Chondrocyte (in vitro differentiated cells): ENCODE results near the gene IGFBP7. TPM values are rescaled to one million over a fixed set of nuclear protein-coding genes. Genes with fewer than 3 reads are reported as not detected.

ENCODE experiments used
- DNase-seq: peaks from one replicate; pipeline ENCODE4 v3.0.0; 2021; ENCODE audit warnings: mixed read lengths, low spot score
- H3K27ac Mint-ChIP-seq: one replicate; pipeline ENCODE4 v1.8.0; 2021; ENCODE audit warnings: mild to moderate bottlenecking, moderate library complexity, mixed read lengths; ENCODE audit not compliant: unreplicated experiment
- H3K27me3 Mint-ChIP-seq: 2 replicates; pipeline ENCODE4 v1.8.0; 2021; ENCODE audit warnings: low read depth, mixed read lengths
- H3K36me3 Mint-ChIP-seq: 2 replicates; pipeline ENCODE4 v1.8.0; 2021; ENCODE audit warnings: low read depth, mixed read lengths
- H3K4me1 Mint-ChIP-seq: 2 replicates; pipeline ENCODE4 v1.8.0; 2021; ENCODE audit warnings: low read depth, mild to moderate bottlenecking, mixed read lengths
- H3K4me3 Mint-ChIP-seq: one replicate; pipeline ENCODE4 v1.8.0; 2021; ENCODE audit warnings: mild to moderate bottlenecking, moderate library complexity, mixed read lengths; ENCODE audit not compliant: unreplicated experiment
- H3K9me3 Mint-ChIP-seq: 2 replicates; pipeline ENCODE4 v1.8.0; 2021; ENCODE audit warnings: low read depth, mixed read lengths
- total RNA-seq: library from RNA; stranded (reverse); gene quantifications from 3 replicates; pipeline ENCODE4 v1.2.1, GENCODE V29; 2021
- TF ChIP-seq, protein P1 (sequence below): fragments of 200-600 bp; sonication (generic); IDR thresholded peaks from 2 replicates; pipeline ENCODE4 v1.5.0; 2021; ENCODE audit warnings: antibody characterized with exemption, mild to moderate bottlenecking, moderate library complexity

Gene IGFBP7
- total RNA-seq, 1 donor from 2014 or later: 5,125 TPM

DNA sequence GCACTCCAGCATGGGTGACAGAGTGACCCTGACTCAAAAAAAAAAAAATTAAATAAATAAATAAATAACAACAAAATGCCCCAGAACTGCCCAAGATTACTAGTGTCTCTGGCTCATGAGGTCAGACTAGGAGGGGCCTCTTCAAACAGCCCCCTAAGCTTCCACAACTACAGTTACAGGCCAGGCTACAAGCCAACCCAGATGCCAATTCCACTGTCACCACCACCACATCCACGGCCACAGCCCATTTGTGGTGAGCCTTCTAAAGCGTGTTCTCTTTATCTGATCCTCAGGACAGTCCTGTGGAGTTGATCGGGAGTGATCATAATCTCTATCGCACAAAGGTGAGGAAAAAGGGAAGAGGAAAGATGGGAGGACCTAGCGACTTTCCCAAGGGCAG lies 36.6 kb downstream of the IGFBP7 start:
- peaks cover 96% of the 10 kb centered on the region for H3K4me1 Mint-ChIP-seq
- peaks cover 56% of the 10 kb centered on the region for H3K36me3 Mint-ChIP-seq
- H3K4me3 Mint-ChIP-seq: no peak overlapping the region
- H3K27ac Mint-ChIP-seq: peak overlapping the region; percentile 94
- no peak for DNase-seq
- no peaks in the 10 kb centered on the region for H3K9me3 Mint-ChIP-seq
- TF ChIP-seq, protein P1, sequence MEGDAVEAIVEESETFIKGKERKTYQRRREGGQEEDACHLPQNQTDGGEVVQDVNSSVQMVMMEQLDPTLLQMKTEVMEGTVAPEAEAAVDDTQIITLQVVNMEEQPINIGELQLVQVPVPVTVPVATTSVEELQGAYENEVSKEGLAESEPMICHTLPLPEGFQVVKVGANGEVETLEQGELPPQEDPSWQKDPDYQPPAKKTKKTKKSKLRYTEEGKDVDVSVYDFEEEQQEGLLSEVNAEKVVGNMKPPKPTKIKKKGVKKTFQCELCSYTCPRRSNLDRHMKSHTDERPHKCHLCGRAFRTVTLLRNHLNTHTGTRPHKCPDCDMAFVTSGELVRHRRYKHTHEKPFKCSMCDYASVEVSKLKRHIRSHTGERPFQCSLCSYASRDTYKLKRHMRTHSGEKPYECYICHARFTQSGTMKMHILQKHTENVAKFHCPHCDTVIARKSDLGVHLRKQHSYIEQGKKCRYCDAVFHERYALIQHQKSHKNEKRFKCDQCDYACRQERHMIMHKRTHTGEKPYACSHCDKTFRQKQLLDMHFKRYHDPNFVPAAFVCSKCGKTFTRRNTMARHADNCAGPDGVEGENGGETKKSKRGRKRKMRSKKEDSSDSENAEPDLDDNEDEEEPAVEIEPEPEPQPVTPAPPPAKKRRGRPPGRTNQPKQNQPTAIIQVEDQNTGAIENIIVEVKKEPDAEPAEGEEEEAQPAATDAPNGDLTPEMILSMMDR: no peak
- no peaks in the 10 kb centered on the region for H3K27me3 Mint-ChIP-seq

DNA sequence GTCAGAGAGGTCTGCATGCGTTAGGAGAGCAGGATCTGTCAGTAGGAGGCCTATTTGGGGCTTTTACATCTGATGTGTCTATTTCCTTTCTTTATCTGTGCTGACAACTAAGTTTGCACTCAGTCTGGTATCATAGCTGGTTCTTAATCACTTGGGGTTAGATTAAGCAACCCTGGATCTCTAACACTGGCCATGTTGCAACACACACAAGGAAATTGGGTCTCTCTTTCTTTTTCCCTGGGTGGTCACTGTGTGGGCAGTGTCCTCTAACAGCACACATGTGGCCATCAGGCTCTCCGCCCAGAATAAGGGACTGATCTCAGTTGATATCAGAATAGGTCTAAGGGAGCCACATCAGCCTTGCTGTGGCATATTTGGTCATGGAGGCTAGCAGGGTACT lies 38.9 kb downstream of the IGFBP7 start:
- Mint-ChIP-seq H3K27ac (peak overlapping the region; percentile 91), H3K36me3 (peaks cover 56% of the 10 kb centered on the region), H3K27me3 (no peaks in the 10 kb centered on the region), H3K9me3 (no peaks in the 10 kb centered on the region), H3K4me3 (no peak overlapping the region), H3K4me1 (peaks cover 98% of the 10 kb centered on the region)
- TF ChIP-seq, protein P1: no peak
- DNase-seq: no peak

DNA sequence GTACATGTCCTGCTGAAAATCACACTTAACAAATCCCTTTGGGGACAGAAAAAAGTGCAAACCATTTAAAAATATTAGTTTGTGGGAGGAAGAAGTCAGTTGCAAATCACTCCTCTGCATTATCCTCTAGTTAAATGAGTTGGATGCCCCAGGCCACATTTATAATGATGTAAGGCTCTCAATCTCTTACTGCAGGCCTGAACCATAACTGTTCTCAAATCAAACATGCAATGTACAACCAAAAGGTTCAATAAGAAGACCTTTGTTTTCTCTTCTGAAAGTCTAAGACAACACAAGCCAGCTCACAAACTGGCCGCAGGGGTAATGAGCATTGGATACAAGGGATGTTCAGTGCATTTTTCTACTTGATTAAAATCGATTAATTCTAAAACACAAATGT lies 39.7 kb downstream of the IGFBP7 start:
- Mint-ChIP-seq H3K9me3 (no peaks in the 10 kb centered on the region), H3K36me3 (peaks cover 54% of the 10 kb centered on the region), H3K4me3 (no peak overlapping the region), H3K4me1 (peaks cover 98% of the 10 kb centered on the region), H3K27me3 (no peaks in the 10 kb centered on the region), H3K27ac (peak overlapping the region; percentile 91)
- no peak for DNase-seq
- TF ChIP-seq, protein P1: no peak

DNA sequence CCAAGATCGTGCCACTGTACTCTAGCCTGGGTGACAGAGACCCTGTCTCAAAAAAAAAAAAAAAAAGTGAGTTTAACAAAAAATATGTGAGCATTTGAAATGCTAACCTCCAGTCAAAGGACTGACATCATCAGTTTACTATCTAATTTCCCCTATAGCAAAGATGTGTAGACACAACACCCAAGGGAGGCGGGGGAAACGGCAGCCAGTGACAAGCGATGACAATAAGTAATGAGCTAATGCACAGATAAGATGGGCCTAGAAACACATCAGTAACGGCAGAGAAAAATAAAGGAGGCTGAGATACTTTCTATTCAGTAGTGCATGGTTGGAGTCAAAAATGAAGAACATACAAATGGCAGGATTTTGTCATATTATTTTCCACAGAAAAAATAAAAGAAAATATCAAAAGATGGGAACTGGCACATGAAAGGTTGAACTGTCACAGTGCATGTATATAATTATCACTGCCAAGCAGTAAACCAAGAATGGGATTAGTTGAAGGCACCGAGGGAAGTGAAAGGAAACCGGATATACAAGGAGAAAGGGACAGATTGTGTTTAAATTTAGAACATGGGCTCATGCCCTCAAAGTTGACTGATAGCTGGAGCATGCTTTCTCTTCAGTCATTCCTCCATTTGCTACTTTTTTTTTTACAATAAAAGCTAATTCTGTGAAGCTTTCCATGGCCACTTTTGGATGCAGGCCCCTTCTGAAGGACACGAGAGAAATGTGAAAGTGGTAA lies 41.8 kb downstream of the IGFBP7 start:
- H3K27me3 Mint-ChIP-seq: no peaks in the 10 kb centered on the region
- no peak for DNase-seq
- peaks cover 98% of the 10 kb centered on the region for H3K4me1 Mint-ChIP-seq
- H3K4me3 Mint-ChIP-seq: no peak overlapping the region
- H3K27ac Mint-ChIP-seq: peak overlapping the region; percentile 91
- H3K36me3 Mint-ChIP-seq: peaks cover 40% of the 10 kb centered on the region
- H3K9me3 Mint-ChIP-seq: no peaks in the 10 kb centered on the region
- TF ChIP-seq, protein P1: no peak

DNA sequence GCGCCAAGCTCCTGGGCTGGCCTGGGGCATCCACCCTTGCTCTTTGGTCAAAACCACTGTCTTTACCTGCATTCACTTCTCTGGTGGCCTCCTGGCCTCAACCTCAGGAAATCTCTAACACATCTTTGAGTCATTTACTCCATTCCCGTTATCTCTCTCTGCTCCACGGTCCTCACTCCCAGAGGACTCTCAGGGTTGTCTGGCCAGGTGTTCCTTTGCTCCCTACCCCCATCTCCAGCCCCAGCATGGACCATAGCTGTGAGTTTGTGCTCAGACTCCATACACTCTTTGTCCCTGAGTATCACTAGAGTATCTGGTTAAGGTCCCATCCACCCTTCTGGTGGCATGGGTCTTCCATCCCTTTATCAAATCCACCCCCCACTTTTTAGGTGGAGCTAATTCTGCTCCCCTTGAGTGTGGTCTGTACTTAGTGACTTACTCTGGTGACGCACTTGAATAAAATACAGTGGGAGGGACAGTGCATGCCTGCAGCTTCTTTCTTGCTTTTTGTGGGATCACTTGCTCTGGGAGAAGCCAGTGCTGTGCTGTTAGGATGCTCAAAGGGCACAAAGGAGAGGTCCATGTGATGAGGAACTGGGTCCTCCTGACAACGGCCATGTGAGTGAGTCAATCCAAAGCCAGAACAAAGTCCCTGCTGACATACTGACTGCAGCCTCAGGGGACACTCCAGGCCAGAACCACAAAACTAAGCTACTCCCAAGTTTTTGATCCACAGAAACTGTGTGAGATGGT lies 44.3 kb downstream of the IGFBP7 start:
- TF ChIP-seq, protein P1: no peak
- Mint-ChIP-seq H3K27me3 (no peaks in the 10 kb centered on the region), H3K4me1 (peaks cover 100% of the 10 kb centered on the region), H3K9me3 (no peaks in the 10 kb centered on the region), H3K4me3 (peak overlapping the region; percentile 35), H3K36me3 (peaks cover 39% of the 10 kb centered on the region), H3K27ac (peak overlapping the region; percentile 98)
- DNase-seq: no peak
